ENCODE results near the gene FOXM1. TPM values are rescaled to one million over a fixed set of nuclear protein-coding genes. Genes with fewer than 3 reads are reported as not detected.

The FOXM1 gene
- total RNA-seq, 2 experiments from 2014 or later: 119 to 131 TPM

- Mint-ChIP-seq H3K4me3 (no peak overlapping the region), H3K36me3 (ENCODE audit: low read depth) (peaks cover 2% of the 10 kb centered on the region), H3K4me1 (no peaks in the 10 kb centered on the region), H3K27me3 (no peaks in the 10 kb centered on the region), H3K27ac (no peak overlapping the region), H3K9me3 (no peaks in the 10 kb centered on the region)
- no peak for DNase-seq
- CTCF ChIA-PET: no interaction called here
- POLR2A ChIA-PET: no interaction called here
These were observed 44.3 kb downstream of the FOXM1 start for GRCh38 chr12:2832550-2833127.

DNA sequence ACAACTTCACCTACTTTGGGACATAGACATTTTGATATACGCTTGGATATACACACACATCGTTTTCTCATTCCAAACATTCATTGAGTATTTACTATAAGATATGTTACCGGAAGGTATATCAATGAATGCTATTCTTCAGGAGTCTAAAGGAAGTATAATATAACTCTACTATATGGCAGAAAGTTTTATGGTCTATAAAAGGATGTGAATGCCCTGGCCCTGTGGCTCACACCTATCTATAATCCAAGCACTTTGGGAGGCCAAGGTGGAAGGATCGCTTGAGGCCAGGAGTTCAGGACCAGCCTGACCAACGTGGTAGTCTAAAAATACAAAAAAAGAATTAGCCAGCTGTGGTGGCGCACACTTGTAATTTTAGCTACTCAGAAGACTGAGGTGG is 47.7 kb downstream of the FOXM1 start:
- no peak overlapping the region for H3K27ac Mint-ChIP-seq
- no peak overlapping the region for H3K4me3 Mint-ChIP-seq
- no peaks in the 10 kb centered on the region for H3K9me3 Mint-ChIP-seq
- DNase-seq: no peak
- peaks cover 12% of the 10 kb centered on the region for H3K36me3 Mint-ChIP-seq (ENCODE audit: low read depth)
- no peaks in the 10 kb centered on the region for H3K27me3 Mint-ChIP-seq
- no peaks in the 10 kb centered on the region for H3K4me1 Mint-ChIP-seq
- POLR2A ChIA-PET: no interaction called here
- CTCF ChIA-PET: no interaction called here

DNA sequence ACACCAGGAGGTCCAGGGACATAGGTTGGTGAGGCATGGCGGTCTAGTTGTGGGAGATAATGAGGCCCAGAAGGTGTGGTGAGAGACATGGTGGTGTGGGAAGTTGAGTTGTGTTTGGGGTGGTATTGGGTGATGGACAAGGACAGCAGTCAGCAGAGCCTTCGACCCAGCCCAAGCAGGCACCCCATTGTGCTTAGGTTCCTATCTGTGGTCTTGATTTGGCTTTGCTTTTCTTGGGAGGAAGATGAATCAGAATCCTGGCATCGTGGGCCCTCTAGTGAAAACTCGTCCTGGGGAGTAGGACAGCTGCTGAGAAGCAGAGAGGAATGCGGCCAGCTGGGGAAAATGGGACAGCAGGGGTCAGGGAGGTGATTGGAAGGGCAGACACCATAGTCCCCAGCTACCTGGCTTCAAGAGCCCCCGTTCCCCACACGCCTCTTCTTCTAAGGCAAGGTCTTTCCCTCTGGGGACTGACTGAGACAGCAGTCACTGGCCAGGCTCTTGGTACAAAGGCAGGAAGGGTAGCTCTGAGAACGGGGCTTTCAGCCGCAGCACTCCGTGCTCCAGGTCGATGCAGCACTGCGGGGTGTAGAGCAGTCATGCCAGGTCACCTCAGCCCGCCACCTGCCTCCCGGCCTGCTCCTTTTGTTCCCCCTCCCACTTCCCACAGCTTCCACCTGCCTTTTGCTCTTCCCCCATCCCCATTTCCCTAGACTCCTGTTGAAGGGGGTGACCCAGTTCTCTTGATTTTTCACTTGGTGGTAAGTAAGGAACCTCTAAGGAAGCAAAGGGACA is 50.1 kb downstream of the FOXM1 start:
- Mint-ChIP-seq H3K4me1 (no peaks in the 10 kb centered on the region), H3K27me3 (no peaks in the 10 kb centered on the region), H3K36me3 (ENCODE audit: low read depth) (peaks cover 32% of the 10 kb centered on the region), H3K9me3 (no peaks in the 10 kb centered on the region), H3K27ac (no peak overlapping the region), H3K4me3 (no peak overlapping the region)
- no peak for DNase-seq
- CTCF ChIA-PET: interaction anchor here (0.6 to 1.3 kb wide), 4 partner anchors 9 to 1087 kb away, joined by 3 to 5 read pairs (median 4); no protein-coding TSS in a partner anchor
- POLR2A ChIA-PET: no interaction called here

- H3K27ac Mint-ChIP-seq: no peak overlapping the region
- peaks cover 34% of the 10 kb centered on the region for H3K36me3 Mint-ChIP-seq (ENCODE audit: low read depth)
- no peak for DNase-seq
- no peaks in the 10 kb centered on the region for H3K9me3 Mint-ChIP-seq
- CTCF ChIA-PET: interaction anchor here (0.6 kb wide), 2 partner anchors 838 to 1087 kb away, joined by 3 to 4 read pairs; no protein-coding TSS in a partner anchor
- POLR2A ChIA-PET: no interaction called here
- no peaks in the 10 kb centered on the region for H3K27me3 Mint-ChIP-seq
- no peak overlapping the region for H3K4me3 Mint-ChIP-seq
- H3K4me1 Mint-ChIP-seq: no peaks in the 10 kb centered on the region
These were observed 50.9 kb downstream of the FOXM1 start for GRCh38 chr12:2826036-2826435.

DNA sequence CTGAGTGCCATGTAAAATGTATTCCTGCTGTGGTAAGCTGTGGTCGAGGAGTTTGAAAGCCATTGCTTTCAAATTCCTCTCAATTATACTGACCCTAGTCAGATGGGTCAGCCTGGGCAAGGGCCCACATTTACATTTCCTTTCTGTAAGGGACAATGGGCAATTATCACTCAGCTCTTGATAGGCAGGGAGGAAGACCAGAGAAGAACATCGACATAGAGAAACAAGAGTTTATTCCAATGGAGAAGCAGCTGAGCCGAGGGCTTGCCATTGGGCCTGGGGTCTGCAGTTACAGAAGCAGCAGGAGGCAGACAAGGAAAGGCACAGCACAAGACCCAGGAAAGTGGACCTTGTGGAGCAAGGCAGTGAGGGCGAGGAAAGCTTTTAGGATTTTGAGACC is 51.8 kb downstream of the FOXM1 start:
- Mint-ChIP-seq H3K27ac (no peak overlapping the region), H3K36me3 (ENCODE audit: low read depth) (peaks cover 37% of the 10 kb centered on the region), H3K27me3 (no peaks in the 10 kb centered on the region), H3K9me3 (no peaks in the 10 kb centered on the region), H3K4me1 (no peaks in the 10 kb centered on the region), H3K4me3 (no peak overlapping the region)
- no peak for DNase-seq
- ChIA-PET CTCF (no interaction called here), POLR2A (no interaction called here)

DNA sequence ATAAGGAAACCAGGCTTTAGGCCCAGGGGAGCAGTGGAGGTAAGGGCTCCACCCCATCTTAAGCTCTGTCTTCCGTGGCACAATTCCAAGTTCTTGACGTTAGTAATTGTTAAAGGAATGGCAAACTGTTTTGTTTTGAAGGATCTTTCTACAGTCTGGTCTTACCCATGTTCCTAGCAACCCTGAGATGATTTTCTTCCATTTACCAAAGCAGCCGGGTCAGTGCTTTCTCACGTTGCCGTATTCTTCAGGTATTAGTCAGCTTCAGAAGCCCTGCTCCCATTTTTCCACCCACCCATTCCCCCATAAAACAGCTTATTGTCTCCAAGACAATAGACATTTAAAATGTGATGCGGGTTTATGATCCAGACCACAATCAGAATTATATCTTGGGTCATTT is 52.4 kb downstream of the FOXM1 start:
- H3K27ac Mint-ChIP-seq: no peak overlapping the region
- H3K4me1 Mint-ChIP-seq: no peaks in the 10 kb centered on the region
- no peaks in the 10 kb centered on the region for H3K27me3 Mint-ChIP-seq
- H3K4me3 Mint-ChIP-seq: no peak overlapping the region
- ChIA-PET POLR2A (no interaction called here), CTCF (no interaction called here)
- no peaks in the 10 kb centered on the region for H3K9me3 Mint-ChIP-seq
- no peak for DNase-seq
- peaks cover 41% of the 10 kb centered on the region for H3K36me3 Mint-ChIP-seq (ENCODE audit: low read depth)

DNA sequence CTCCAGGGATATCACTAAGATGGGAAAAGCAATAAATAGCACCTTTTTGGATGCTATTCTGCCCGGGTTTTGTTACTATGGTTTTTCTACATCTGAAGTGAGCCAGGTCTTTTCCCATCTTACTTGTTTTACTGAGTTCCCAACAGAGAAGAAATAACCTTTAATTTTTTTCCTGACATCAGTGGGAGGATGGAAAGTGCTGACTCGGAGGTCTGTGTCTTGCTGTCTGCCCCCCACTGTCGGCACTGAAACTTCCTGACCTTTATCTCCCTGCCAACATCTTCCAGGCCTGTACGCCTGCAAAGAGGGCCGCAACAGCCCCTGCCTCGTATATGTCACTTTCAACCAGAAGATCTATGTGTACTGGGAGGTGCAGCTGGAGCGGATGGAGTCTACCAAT is 53.5 kb downstream of the FOXM1 start:
- no peaks in the 10 kb centered on the region for H3K9me3 Mint-ChIP-seq
- H3K27ac Mint-ChIP-seq: no peak overlapping the region
- no peaks in the 10 kb centered on the region for H3K4me1 Mint-ChIP-seq
- CTCF ChIA-PET: interaction anchor here (1.0 kb wide), 1 partner anchor 133 kb away, joined by 3 read pairs; no protein-coding TSS in a partner anchor
- H3K27me3 Mint-ChIP-seq: no peaks in the 10 kb centered on the region
- no peak overlapping the region for H3K4me3 Mint-ChIP-seq
- POLR2A ChIA-PET: no interaction called here
- peaks cover 41% of the 10 kb centered on the region for H3K36me3 Mint-ChIP-seq (ENCODE audit: low read depth)
- DNase-seq: no peak

DNA sequence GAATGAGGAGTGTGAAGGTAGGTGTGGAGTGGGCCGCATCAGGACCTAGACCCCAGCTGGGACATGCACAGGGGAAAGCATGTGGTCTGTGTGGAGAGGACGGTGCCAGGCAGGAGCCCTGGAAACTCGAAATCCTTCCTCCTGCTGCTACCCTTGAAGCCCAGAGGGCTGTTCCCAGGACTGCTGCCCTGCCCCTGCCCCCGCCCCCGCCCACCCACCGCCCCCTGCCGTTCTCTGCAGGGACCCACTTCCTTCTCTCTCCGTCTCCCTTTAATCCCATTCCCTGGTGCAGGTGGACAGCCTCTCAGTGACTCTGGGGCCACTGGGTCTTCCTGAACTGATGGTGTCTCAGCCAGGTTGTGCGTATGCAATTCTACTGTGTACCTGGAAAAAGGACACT is 56.5 kb downstream of the FOXM1 start:
- no peak for DNase-seq
- H3K9me3 Mint-ChIP-seq: no peaks in the 10 kb centered on the region
- peaks cover 49% of the 10 kb centered on the region for H3K36me3 Mint-ChIP-seq (ENCODE audit: low read depth)
- H3K27me3 Mint-ChIP-seq: no peaks in the 10 kb centered on the region
- peaks cover 3% of the 10 kb centered on the region for H3K4me1 Mint-ChIP-seq
- ChIA-PET CTCF (no interaction called here), POLR2A (no interaction called here)
- no peak overlapping the region for H3K27ac Mint-ChIP-seq
- H3K4me3 Mint-ChIP-seq: no peak overlapping the region

DNA sequence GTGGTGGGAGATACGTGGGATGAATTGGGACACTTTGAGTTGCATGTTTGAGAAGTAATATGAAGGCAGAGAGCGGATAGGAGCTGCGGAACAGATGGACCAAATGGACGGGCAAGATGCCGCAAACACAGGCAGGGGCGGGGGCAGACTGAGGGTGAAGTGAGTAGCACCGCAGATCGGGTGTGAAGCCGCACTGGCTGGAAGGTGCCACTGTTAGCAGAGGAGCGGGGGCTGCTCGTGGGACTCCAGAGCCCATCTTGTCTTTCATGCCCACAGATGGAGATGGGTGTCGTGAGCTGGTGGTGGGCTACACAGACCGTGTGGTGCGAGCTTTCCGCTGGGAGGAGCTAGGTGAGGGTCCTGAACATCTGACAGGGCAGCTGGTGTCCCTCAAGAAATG is 57.2 kb downstream of the FOXM1 start:
- ChIA-PET CTCF (interaction anchor here (0.6 kb wide), 1 partner anchor 150 kb away, joined by 3 read pairs; no protein-coding TSS in a partner anchor), POLR2A (no interaction called here)
- no peaks in the 10 kb centered on the region for H3K27me3 Mint-ChIP-seq
- no peak overlapping the region for H3K4me3 Mint-ChIP-seq
- H3K36me3 Mint-ChIP-seq (ENCODE audit: low read depth): peaks cover 45% of the 10 kb centered on the region
- no peak for DNase-seq
- H3K4me1 Mint-ChIP-seq: peaks cover 8% of the 10 kb centered on the region
- no peaks in the 10 kb centered on the region for H3K9me3 Mint-ChIP-seq
- H3K27ac Mint-ChIP-seq: no peak overlapping the region

DNA sequence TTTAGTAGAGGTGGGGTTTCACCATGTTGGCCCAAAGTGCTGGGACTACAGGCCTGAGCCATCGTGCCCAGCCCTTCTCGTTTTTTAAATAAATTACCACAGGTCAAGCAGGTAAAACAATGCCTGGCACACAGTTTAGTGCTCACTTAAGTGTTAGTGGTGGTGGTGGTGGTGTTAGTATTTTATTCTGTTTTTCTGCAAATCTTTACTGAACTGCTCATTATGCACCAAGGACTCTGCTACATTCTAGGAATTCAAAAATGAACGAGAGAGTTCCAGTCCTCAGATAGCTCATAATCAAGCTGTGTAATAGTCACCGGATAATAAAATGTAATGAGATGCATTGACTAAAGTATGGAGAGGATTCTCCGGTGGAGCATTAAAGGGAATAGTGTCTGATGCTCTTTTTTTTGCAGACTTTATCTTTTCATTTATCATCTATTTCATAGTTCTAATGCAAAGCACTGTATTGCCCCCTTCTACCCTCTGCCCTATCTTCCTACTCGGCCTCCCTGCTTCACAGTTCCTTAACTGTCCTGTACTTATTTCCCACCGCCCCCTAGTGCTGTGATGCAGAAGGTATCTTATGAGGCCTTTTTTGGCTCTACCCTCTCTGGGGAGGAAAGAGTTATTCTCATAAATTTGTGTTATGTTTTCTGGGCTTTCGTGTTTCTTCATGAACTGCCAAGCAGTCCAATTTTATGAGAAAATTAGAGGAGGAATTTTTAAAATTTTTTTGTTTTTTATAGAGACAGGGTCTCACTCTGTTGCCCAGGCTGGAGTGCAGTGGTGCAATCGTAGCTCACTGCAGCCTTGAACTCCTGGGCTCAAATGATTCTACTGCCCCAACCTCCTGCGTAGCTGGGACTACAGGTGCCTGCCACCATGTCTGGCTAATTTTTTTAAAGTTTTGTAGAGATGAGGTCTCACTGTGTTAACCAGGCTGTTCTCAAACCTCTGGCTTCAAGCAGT is 63.5 kb downstream of the FOXM1 start:
- ChIA-PET CTCF (interaction anchor here (0.6 to 1.4 kb wide), 8 partner anchors 12 to 1889 kb away, joined by 3 read pairs; partner anchors contain the start of genes FOXM1, RHNO1 and TEX52), POLR2A (interaction anchor here (0.6 to 0.7 kb wide), 2 partner anchors 17 to 18 kb away, joined by 3 to 4 read pairs; no protein-coding TSS in a partner anchor)
- peak overlapping the region; percentile 99 for H3K4me3 Mint-ChIP-seq
- no peaks in the 10 kb centered on the region for H3K9me3 Mint-ChIP-seq
- peaks cover 26% of the 10 kb centered on the region for H3K4me1 Mint-ChIP-seq
- peak overlapping the region; percentile 99 for H3K27ac Mint-ChIP-seq
- peaks cover 12% of the 10 kb centered on the region for H3K36me3 Mint-ChIP-seq (ENCODE audit: low read depth)
- peak; percentile 76 for DNase-seq
- no peaks in the 10 kb centered on the region for H3K27me3 Mint-ChIP-seq

- Mint-ChIP-seq H3K36me3 (ENCODE audit: low read depth) (peaks cover 3% of the 10 kb centered on the region), H3K27ac (peak within 1 kb of the TSS; percentile 99), H3K9me3 (no peaks in the 10 kb centered on the region), H3K4me3 (peak within 1 kb of the TSS; percentile 99), H3K27me3 (no peaks in the 10 kb centered on the region), H3K4me1 (peaks cover 26% of the 10 kb centered on the region)
- DNase-seq: peak; percentile 98
- ChIA-PET CTCF (interaction anchor here (0.6 to 1.4 kb wide), 6 partner anchors 11 to 255 kb away, joined by 3 read pairs; partner anchors contain the start of genes FOXM1, RHNO1 and TEX52), POLR2A (no interaction called here)
These were observed 64.4 kb downstream of the FOXM1 start, which contains the start of gene ITFG2 for GRCh38 chr12:2812290-2813213. Gene ITFG2, plus strand, starts transcription at chr12:2812668. Its CDS starts 93 bp downstream, at chr12:2812761.

DNA sequence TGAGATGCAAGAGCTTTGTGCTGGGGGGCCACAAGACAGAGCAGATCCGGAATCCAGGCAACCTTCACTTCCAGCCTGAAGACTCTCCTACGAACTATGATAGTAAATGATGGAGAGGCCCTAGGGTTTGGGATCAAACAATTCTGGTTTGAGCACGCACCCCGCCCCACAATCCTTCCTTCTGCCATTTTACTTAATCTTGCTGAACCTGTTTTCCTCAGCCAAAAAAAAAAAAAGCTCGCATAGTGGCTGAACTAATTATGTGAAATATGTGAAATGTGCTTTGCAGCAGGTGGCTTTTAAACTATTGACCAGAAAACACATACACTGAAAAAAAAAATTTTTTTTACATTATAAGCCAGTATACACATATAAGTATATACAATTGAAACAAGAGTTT is 65.2 kb downstream of the FOXM1 start:
- H3K4me3 Mint-ChIP-seq: peak overlapping the region; percentile 99
- H3K27ac Mint-ChIP-seq: no peak overlapping the region
- H3K4me1 Mint-ChIP-seq: peaks cover 26% of the 10 kb centered on the region
- CTCF ChIA-PET: no interaction called here
- peaks cover under 1% of the 10 kb centered on the region for H3K36me3 Mint-ChIP-seq (ENCODE audit: low read depth)
- no peaks in the 10 kb centered on the region for H3K9me3 Mint-ChIP-seq
- no peak for DNase-seq
- POLR2A ChIA-PET: no interaction called here
- H3K27me3 Mint-ChIP-seq: no peaks in the 10 kb centered on the region

Measured in activated CD4-positive, alpha-beta T cell treated with anti-CD3 and anti-CD28 coated beads, Interleukin-2, amount 10 ng/mL, durations not matched to agents 7 days and 5 days (primary cell).